ENCODE measurements around the gene ADCY2.

DNA sequence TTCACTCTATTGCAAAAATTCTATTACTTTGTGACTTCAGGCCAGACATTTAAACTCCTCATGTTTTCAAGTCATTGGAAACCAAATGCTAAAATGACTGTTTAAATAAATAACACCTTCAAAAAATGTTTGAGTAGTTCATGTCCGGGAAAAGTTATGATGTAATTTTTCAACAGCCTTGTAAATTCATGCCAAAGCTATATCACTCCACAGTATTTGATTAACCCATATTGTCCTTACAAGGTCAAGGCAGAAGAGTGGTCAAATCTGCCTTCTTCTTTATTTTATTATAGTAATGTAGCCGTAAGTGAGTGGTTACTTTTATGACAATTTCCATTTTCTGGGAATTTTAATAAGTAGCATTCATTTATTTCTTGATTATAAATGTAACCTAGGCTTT is 72.8 kb downstream of the ADCY2 start:
- TF ChIP-seq POLR2AphosphoS5 (IDR thresholded peaks at IDR 0.05; ENCODE audit: low read depth, low read length): no peak
- no peak for TF ChIP-seq POLR2A (IDR thresholded peaks at IDR 0.05; ENCODE audit: low read depth, low read length)
- no peak for TF ChIP-seq TAF1 (IDR thresholded peaks at IDR 0.05; ENCODE audit: borderline replicate concordance, low read depth, low read length)

Data from GM12892 (cell line).